ENCODE results near the gene GARIN5B. TPM values are rescaled to one million over a fixed set of nuclear protein-coding genes. Genes with fewer than 3 reads are reported as not detected.
"Not testable (repeated sequence)": the region's sequence is repeated elsewhere in the genome, so short reads cannot be mapped to it uniquely, and the experiment has no call there.

GARIN5B gene
- not detected for total RNA-seq
- not detected for total RNA-seq (2013)

GRCh38 chr19:55362990-55363716 lies at the start of gene GARIN5B:
TSS of gene GARIN5B (minus strand) at chr19:55363260. CDS start at chr19:55363066, 194 bp downstream.
- Histone ChIP-seq H3K4me3 (ENCODE audit: low read length) (no peak within 1 kb of the TSS), H3K27ac (ENCODE audit: low read length) (no peak within 1 kb of the TSS), H3K27me3 (ENCODE audit: control insufficient read depth, insufficient read depth, low read length) (no peaks in the 10 kb centered on the region), H3K9me3 (ENCODE audit: control insufficient read depth, insufficient read depth, low read length) (no peaks in the 10 kb centered on the region), H3K36me3 (ENCODE audit: control insufficient read depth, insufficient read depth, low read length) (no peaks in the 10 kb centered on the region), H3K4me1 (ENCODE audit: control insufficient read depth, insufficient read depth, low read length) (no peaks in the 10 kb centered on the region)
- Mint-ChIP-seq H3K4me1 (no peaks in the 10 kb centered on the region), H3K4me3 (no peak within 1 kb of the TSS), H3K27ac (no peak within 1 kb of the TSS), H3K9me3 (no peaks in the 10 kb centered on the region), H3K36me3 (no peaks in the 10 kb centered on the region), H3K27me3 (ENCODE audit: low read depth in 2 of 2) (peaks cover 0 to 8% of the 10 kb centered on the region in 2 donors)
- DNase-seq = no peak
- intact Hi-C loops (cut with micrococcal nuclease) = no loop called here
- no peak for ATAC-seq
- TF ChIP-seq CTCF (IDR thresholded peaks at IDR 0.05) = no peak
- WGBS (ENCODE audit: insufficient coverage) = 90% methylated on average over 27 of the region's 27 CpGs

GRCh38 chr19:55410168-55410567 lies 47.1 kb upstream of the GARIN5B start:
- H3K4me3 Mint-ChIP-seq = peak overlapping the region; percentile 4
- H3K36me3 Mint-ChIP-seq = no peaks in the 10 kb centered on the region
- Histone ChIP-seq H3K4me1 (ENCODE audit: control insufficient read depth, insufficient read depth, low read length) (peaks cover 24% of the 10 kb centered on the region), H3K27me3 (ENCODE audit: control insufficient read depth, insufficient read depth, low read length) (no peaks in the 10 kb centered on the region), H3K4me3 (ENCODE audit: low read length) (no peak overlapping the region), H3K27ac (ENCODE audit: low read length) (no peak overlapping the region), H3K36me3 (ENCODE audit: control insufficient read depth, insufficient read depth, low read length) (peaks cover 4% of the 10 kb centered on the region), H3K9me3 (ENCODE audit: control insufficient read depth, insufficient read depth, low read length) (peaks cover 4% of the 10 kb centered on the region)
- no peak overlapping the region for H3K27ac Mint-ChIP-seq
- no peaks in the 10 kb centered on the region for H3K9me3 Mint-ChIP-seq
- TF ChIP-seq CTCF (IDR thresholded peaks at IDR 0.05) = no peak
- ATAC-seq = no peak
- peaks cover 25 to 28% of the 10 kb centered on the region in 2 donors for H3K4me1 Mint-ChIP-seq
- DNase-seq = no peak
- 97% methylated on average over 2 of the region's 2 CpGs for WGBS (ENCODE audit: insufficient coverage)
- H3K27me3 Mint-ChIP-seq (ENCODE audit: low read depth in 2 of 2) = no peaks in the 10 kb centered on the region
- intact Hi-C loops (cut with micrococcal nuclease) = no loop called here

- not testable (repeated sequence) for ATAC-seq
- intact Hi-C loops (cut with micrococcal nuclease) = loop anchor here (2.0 kb wide), 2 partner anchors 24 to 70 kb away; partner anchors contain the start of genes KMT5C, RPL28 and TMEM238
These were observed 46.1 kb upstream of the GARIN5B start for GRCh38 chr19:55409179-55409578.

GRCh38 chr19:55408533-55408872 lies 45.4 kb upstream of the GARIN5B start:
- DNase-seq (no peak), ATAC-seq (no peak)
- Mint-ChIP-seq H3K27me3 (ENCODE audit: low read depth in 2 of 2) (no peaks in the 10 kb centered on the region), H3K9me3 (no peaks in the 10 kb centered on the region), H3K27ac (peak overlapping the region; percentile 99 to 100), H3K4me1 (peaks cover 25 to 28% of the 10 kb centered on the region in 2 donors), H3K36me3 (no peaks in the 10 kb centered on the region), H3K4me3 (peak overlapping the region; percentile 98)
- 72% methylated on average over 9 of the region's 9 CpGs for WGBS (ENCODE audit: insufficient coverage)
- H3K27me3 ChIP-seq (ENCODE audit: control insufficient read depth, insufficient read depth, low read length) = no peaks in the 10 kb centered on the region
- H3K4me1 ChIP-seq (ENCODE audit: control insufficient read depth, insufficient read depth, low read length) = peaks cover 24% of the 10 kb centered on the region
- TF ChIP-seq CTCF (IDR thresholded peaks at IDR 0.05) = no peak
- peak overlapping the region; percentile 99 for H3K27ac ChIP-seq (ENCODE audit: low read length)
- H3K9me3 ChIP-seq (ENCODE audit: control insufficient read depth, insufficient read depth, low read length) = peaks cover 4% of the 10 kb centered on the region
- intact Hi-C loops (cut with micrococcal nuclease) = loop anchor here (2.0 kb wide), 2 partner anchors 24 to 70 kb away; partner anchors contain the start of genes KMT5C, RPL28 and TMEM238
- peaks cover 9% of the 10 kb centered on the region for H3K36me3 ChIP-seq (ENCODE audit: control insufficient read depth, insufficient read depth, low read length)
- H3K4me3 ChIP-seq (ENCODE audit: low read length) = peak overlapping the region; percentile 47

More at GRCh38 chr19:55409179-55409578, 46.1 kb upstream of the GARIN5B start:
- H3K27ac ChIP-seq (ENCODE audit: low read length); H3K27me3 Mint-ChIP-seq (ENCODE audit: low read depth in 2 of 2); H3K9me3 ChIP-seq (ENCODE audit: control insufficient read depth, insufficient read depth, low read length); H3K9me3 Mint-ChIP-seq; H3K27me3 ChIP-seq (ENCODE audit: control insufficient read depth, insufficient read depth, low read length); H3K36me3 ChIP-seq (ENCODE audit: control insufficient read depth, insufficient read depth, low read length); H3K4me3 ChIP-seq (ENCODE audit: low read length); DNase-seq; H3K36me3 Mint-ChIP-seq: not testable (repeated sequence)
- H3K4me1 Mint-ChIP-seq = peaks cover 25 to 28% of the 10 kb centered on the region in 2 donors
- peak overlapping the region; percentile 26 for H3K4me3 Mint-ChIP-seq
- WGBS (ENCODE audit: insufficient coverage) = 98% methylated on average over 8 of the region's 8 CpGs
- H3K27ac Mint-ChIP-seq = peak overlapping the region; percentile 99 to 100
- H3K4me1 ChIP-seq (ENCODE audit: control insufficient read depth, insufficient read depth, low read length) = peaks cover 24% of the 10 kb centered on the region
